ENCODE data around the gene COX6B1.
A peak's percentile ranks its signal among the peaks of the same experiment; 100 is the strongest.

Gene COX6B1

DNA sequence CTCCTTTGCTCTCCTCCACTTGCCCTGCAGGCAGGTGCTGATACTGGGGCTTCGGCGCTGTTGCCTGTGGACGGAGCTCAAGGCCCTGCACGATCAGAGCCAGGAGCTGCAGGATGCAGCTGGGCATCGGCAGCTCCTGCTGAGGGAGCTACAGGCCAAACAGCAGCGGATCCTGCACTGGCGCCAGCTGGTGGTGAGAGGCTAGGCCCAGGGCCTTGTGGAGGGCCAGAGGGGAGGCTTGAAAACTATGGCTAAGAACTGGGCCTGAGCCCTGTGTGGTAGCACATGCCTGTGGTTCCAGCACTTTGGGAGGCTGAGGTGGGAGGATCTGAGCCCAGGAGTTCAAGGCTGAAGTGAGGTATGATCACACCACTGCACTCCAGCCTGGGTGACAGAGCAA is 29.3 kb upstream of the COX6B1 start:
- Histone ChIP-seq H3K4me3 (ENCODE audit: low read length) (no peak overlapping the region), H3K36me3 (ENCODE audit: control insufficient read depth, insufficient read depth, low read length, severe bottlenecking) (peaks cover 7% of the 10 kb centered on the region), H3K9ac (ENCODE audit: low read length) (no peak overlapping the region), H3K9me3 (ENCODE audit: control insufficient read depth, low read length) (no peaks in the 10 kb centered on the region), H3K27me3 (replicated peaks; ENCODE audit: control insufficient read depth, insufficient read depth, low read length) (no peaks in the 10 kb centered on the region), H3K4me1 (ENCODE audit: control insufficient read depth, insufficient read depth, low read length) (no peaks in the 10 kb centered on the region)
- DNase-seq (ENCODE audit: low read depth) = no peak

- H3K36me3 ChIP-seq (ENCODE audit: control insufficient read depth, insufficient read depth, low read length, severe bottlenecking) = peaks cover 7% of the 10 kb centered on the region
- H3K4me1 ChIP-seq (ENCODE audit: control insufficient read depth, insufficient read depth, low read length) = no peaks in the 10 kb centered on the region
Measured at GRCh38 chr19:35619290-35619923, 28.7 kb upstream of the COX6B1 start.

GRCh38 chr19:35620001-35620400 is 28.1 kb upstream of the COX6B1 start:
- no peaks in the 10 kb centered on the region for H3K27me3 ChIP-seq (replicated peaks; ENCODE audit: control insufficient read depth, insufficient read depth, low read length)
- no peak overlapping the region for H3K4me3 ChIP-seq (ENCODE audit: low read length)
- peaks cover 7% of the 10 kb centered on the region for H3K36me3 ChIP-seq (ENCODE audit: control insufficient read depth, insufficient read depth, low read length, severe bottlenecking)
- no peak for DNase-seq (ENCODE audit: low read depth)
- H3K4me1 ChIP-seq (ENCODE audit: control insufficient read depth, insufficient read depth, low read length) = no peaks in the 10 kb centered on the region
- H3K9me3 ChIP-seq (ENCODE audit: control insufficient read depth, low read length) = no peaks in the 10 kb centered on the region
- no peak overlapping the region for H3K9ac ChIP-seq (ENCODE audit: low read length)

More at GRCh38 chr19:35619290-35619923, 28.7 kb upstream of the COX6B1 start:
- no peak overlapping the region for H3K4me3 ChIP-seq (ENCODE audit: low read length)
- H3K27me3 ChIP-seq (replicated peaks; ENCODE audit: control insufficient read depth, insufficient read depth, low read length) = no peaks in the 10 kb centered on the region
- DNase-seq (ENCODE audit: low read depth) = no peak
- no peak overlapping the region for H3K9ac ChIP-seq (ENCODE audit: low read length)
- no peaks in the 10 kb centered on the region for H3K9me3 ChIP-seq (ENCODE audit: control insufficient read depth, low read length)

GRCh38 chr19:35621708-35622107 is 26.4 kb upstream of the COX6B1 start:
- H3K4me3 ChIP-seq (ENCODE audit: low read length) = no peak overlapping the region
- no peak for DNase-seq (ENCODE audit: low read depth)
- H3K9ac ChIP-seq (ENCODE audit: low read length) = no peak overlapping the region
- H3K27me3 ChIP-seq (replicated peaks; ENCODE audit: control insufficient read depth, insufficient read depth, low read length) = no peaks in the 10 kb centered on the region
- no peaks in the 10 kb centered on the region for H3K4me1 ChIP-seq (ENCODE audit: control insufficient read depth, insufficient read depth, low read length)
- no peaks in the 10 kb centered on the region for H3K9me3 ChIP-seq (ENCODE audit: control insufficient read depth, low read length)
- H3K36me3 ChIP-seq (ENCODE audit: control insufficient read depth, insufficient read depth, low read length, severe bottlenecking) = peaks cover 7% of the 10 kb centered on the region

DNA sequence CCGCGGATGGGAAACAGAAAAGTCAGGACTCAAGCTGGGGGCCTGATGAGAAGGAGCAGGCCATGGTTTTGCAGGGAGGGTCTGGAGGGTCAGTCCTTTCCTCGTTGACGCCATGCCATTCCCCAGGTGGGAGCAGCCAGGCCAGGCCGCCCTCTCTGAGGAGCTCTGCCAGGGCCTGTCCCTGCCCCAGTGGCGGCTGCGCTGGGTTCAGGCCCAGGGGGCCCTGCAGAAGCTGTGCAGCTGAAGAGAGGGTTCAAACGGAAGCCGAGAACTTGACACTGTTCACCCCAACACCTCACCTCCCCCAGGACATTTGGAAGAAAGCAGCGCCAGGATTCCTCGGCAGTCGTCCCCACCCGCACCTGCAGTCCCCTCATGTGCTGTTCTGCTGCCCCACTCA is 25.4 kb upstream of the COX6B1 start:
- no peak overlapping the region for H3K9ac ChIP-seq (ENCODE audit: low read length)
- no peaks in the 10 kb centered on the region for H3K4me1 ChIP-seq (ENCODE audit: control insufficient read depth, insufficient read depth, low read length)
- H3K9me3 ChIP-seq (ENCODE audit: control insufficient read depth, low read length) = no peaks in the 10 kb centered on the region
- no peak overlapping the region for H3K4me3 ChIP-seq (ENCODE audit: low read length)
- peaks cover 7% of the 10 kb centered on the region for H3K36me3 ChIP-seq (ENCODE audit: control insufficient read depth, insufficient read depth, low read length, severe bottlenecking)
- no peaks in the 10 kb centered on the region for H3K27me3 ChIP-seq (replicated peaks; ENCODE audit: control insufficient read depth, insufficient read depth, low read length)
- no peak for DNase-seq (ENCODE audit: low read depth)

- no peaks in the 10 kb centered on the region for H3K27me3 ChIP-seq (replicated peaks; ENCODE audit: control insufficient read depth, insufficient read depth, low read length)
- no peak overlapping the region for H3K4me3 ChIP-seq (ENCODE audit: low read length)
- no peak overlapping the region for H3K9ac ChIP-seq (ENCODE audit: low read length)
- H3K36me3 ChIP-seq (ENCODE audit: control insufficient read depth, insufficient read depth, low read length, severe bottlenecking) = peaks cover 7% of the 10 kb centered on the region
- H3K9me3 ChIP-seq (ENCODE audit: control insufficient read depth, low read length) = no peaks in the 10 kb centered on the region
- DNase-seq (ENCODE audit: low read depth) = no peak
- H3K4me1 ChIP-seq (ENCODE audit: control insufficient read depth, insufficient read depth, low read length) = peaks cover 5% of the 10 kb centered on the region
Measured at GRCh38 chr19:35623327-35624010, 24.7 kb upstream of the COX6B1 start.

- Histone ChIP-seq H3K9ac (ENCODE audit: low read length) (peak overlapping the region; percentile 91), H3K27me3 (replicated peaks; ENCODE audit: control insufficient read depth, insufficient read depth, low read length) (no peaks in the 10 kb centered on the region), H3K4me1 (ENCODE audit: control insufficient read depth, insufficient read depth, low read length) (peaks cover 11% of the 10 kb centered on the region), H3K4me3 (ENCODE audit: low read length) (peak overlapping the region; percentile 96), H3K9me3 (ENCODE audit: control insufficient read depth, low read length) (no peaks in the 10 kb centered on the region), H3K36me3 (ENCODE audit: control insufficient read depth, insufficient read depth, low read length, severe bottlenecking) (peaks cover 27% of the 10 kb centered on the region)
- no peak for DNase-seq (ENCODE audit: low read depth)
Measured at GRCh38 chr19:35628264-35628564, 19.9 kb upstream of the COX6B1 start.

- peaks cover 11% of the 10 kb centered on the region for H3K4me1 ChIP-seq (ENCODE audit: control insufficient read depth, insufficient read depth, low read length)
- peak; percentile 99 for DNase-seq (ENCODE audit: low read depth)
- H3K9ac ChIP-seq (ENCODE audit: low read length) = peak within 1 kb of the TSS; percentile 99
Measured at GRCh38 chr19:35628565-35629331, 19.4 kb upstream of the COX6B1 start, which contains the start of gene RBM42. TSS of gene RBM42 (plus strand) at chr19:35629036. CDS start at chr19:35629154, 118 bp downstream.

GRCh38 chr19:35629332-35629633 is 18.8 kb upstream of the COX6B1 start:
- no peaks in the 10 kb centered on the region for H3K27me3 ChIP-seq (replicated peaks; ENCODE audit: control insufficient read depth, insufficient read depth, low read length)
- H3K4me1 ChIP-seq (ENCODE audit: control insufficient read depth, insufficient read depth, low read length) = peaks cover 11% of the 10 kb centered on the region
- peak overlapping the region; percentile 96 for H3K4me3 ChIP-seq (ENCODE audit: low read length)
- peaks cover 37% of the 10 kb centered on the region for H3K36me3 ChIP-seq (ENCODE audit: control insufficient read depth, insufficient read depth, low read length, severe bottlenecking)
- H3K9ac ChIP-seq (ENCODE audit: low read length) = peak overlapping the region; percentile 99
- H3K9me3 ChIP-seq (ENCODE audit: control insufficient read depth, low read length) = no peaks in the 10 kb centered on the region
- no peak for DNase-seq (ENCODE audit: low read depth)

More at GRCh38 chr19:35628565-35629331, 19.4 kb upstream of the COX6B1 start, which contains the start of gene RBM42:
- Histone ChIP-seq H3K4me3 (ENCODE audit: low read length) (peak within 1 kb of the TSS; percentile 96), H3K9me3 (ENCODE audit: control insufficient read depth, low read length) (no peaks in the 10 kb centered on the region), H3K27me3 (replicated peaks; ENCODE audit: control insufficient read depth, insufficient read depth, low read length) (no peaks in the 10 kb centered on the region), H3K36me3 (ENCODE audit: control insufficient read depth, insufficient read depth, low read length, severe bottlenecking) (peaks cover 32% of the 10 kb centered on the region)

GRCh38 chr19:35633727-35634440 is 14.2 kb upstream of the COX6B1 start:
- Histone ChIP-seq H3K4me1 (ENCODE audit: control insufficient read depth, insufficient read depth, low read length) (peaks cover 6% of the 10 kb centered on the region), H3K9me3 (ENCODE audit: control insufficient read depth, low read length) (no peaks in the 10 kb centered on the region), H3K27me3 (replicated peaks; ENCODE audit: control insufficient read depth, insufficient read depth, low read length) (no peaks in the 10 kb centered on the region), H3K4me3 (ENCODE audit: low read length) (no peak overlapping the region), H3K9ac (ENCODE audit: low read length) (no peak overlapping the region), H3K36me3 (ENCODE audit: control insufficient read depth, insufficient read depth, low read length, severe bottlenecking) (peaks cover 79% of the 10 kb centered on the region)
- no peak for DNase-seq (ENCODE audit: low read depth)

- Histone ChIP-seq H3K27me3 (replicated peaks; ENCODE audit: control insufficient read depth, insufficient read depth, low read length) (no peaks in the 10 kb centered on the region), H3K9ac (ENCODE audit: low read length) (no peak overlapping the region), H3K4me3 (ENCODE audit: low read length) (no peak overlapping the region), H3K9me3 (ENCODE audit: control insufficient read depth, low read length) (no peaks in the 10 kb centered on the region), H3K36me3 (ENCODE audit: control insufficient read depth, insufficient read depth, low read length, severe bottlenecking) (peaks cover 68% of the 10 kb centered on the region), H3K4me1 (ENCODE audit: control insufficient read depth, insufficient read depth, low read length) (no peaks in the 10 kb centered on the region)
- DNase-seq (ENCODE audit: low read depth) = no peak
Measured at GRCh38 chr19:35636651-35637050, 11.5 kb upstream of the COX6B1 start.
